CD4-positive, alpha-beta T cell treated with Interleukin-21 for 1 hour (primary cell): ENCODE results near the gene RIMS4.
A peak's percentile ranks its signal among the peaks of the same experiment; 100 is the strongest.

ENCODE experiments used
- DNase-seq: peaks from one replicate; pipeline ENCODE4 v3.0.0-alpha.2; 2020

RIMS4 gene

GRCh38 chr20:44810391-44811149, at the start of gene RIMS4:
Gene RIMS4, minus strand, starts transcription at chr20:44810546. Its CDS starts 275 bp downstream, at chr20:44810271.
- DNase-seq: no peak

- DNase-seq: peak; percentile 5
Observed at GRCh38 chr20:44858606-44859360, 48.4 kb upstream of the RIMS4 start.

DNA sequence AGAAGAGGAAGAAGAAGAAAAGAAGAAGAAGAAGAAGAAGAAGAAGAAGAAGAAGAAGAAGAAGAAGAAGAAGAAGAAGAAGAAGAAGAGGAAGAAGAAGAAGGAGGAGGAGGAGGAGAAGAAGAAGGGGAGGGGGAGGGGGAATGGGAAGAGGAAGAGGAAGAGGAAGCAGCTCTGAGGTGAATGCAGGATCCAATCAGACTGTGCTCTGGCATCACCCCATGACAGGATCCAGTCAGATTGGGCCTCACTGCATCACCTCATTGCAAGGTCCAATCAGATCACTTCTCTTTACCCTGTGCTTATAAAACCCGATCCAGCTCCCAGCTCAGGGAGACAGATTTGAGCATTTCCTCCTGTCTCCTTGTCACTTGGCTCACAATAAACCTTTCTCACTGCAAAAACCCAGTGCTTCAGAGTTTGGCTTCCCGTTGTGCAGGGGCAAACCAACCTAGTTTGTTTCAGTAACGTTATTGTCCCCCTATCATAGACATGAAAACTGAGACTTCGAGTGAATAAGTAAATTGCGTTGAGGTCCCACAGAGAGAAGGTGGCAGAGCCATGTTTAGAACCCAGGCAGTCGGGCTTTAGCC, 46.6 kb upstream of the RIMS4 start:
- no peak for DNase-seq

- DNase-seq: no peak
Observed at GRCh38 chr20:44856442-44856841, 46.1 kb upstream of the RIMS4 start.

GRCh38 chr20:44851545-44851944, 41.2 kb upstream of the RIMS4 start:
- no peak for DNase-seq

DNA sequence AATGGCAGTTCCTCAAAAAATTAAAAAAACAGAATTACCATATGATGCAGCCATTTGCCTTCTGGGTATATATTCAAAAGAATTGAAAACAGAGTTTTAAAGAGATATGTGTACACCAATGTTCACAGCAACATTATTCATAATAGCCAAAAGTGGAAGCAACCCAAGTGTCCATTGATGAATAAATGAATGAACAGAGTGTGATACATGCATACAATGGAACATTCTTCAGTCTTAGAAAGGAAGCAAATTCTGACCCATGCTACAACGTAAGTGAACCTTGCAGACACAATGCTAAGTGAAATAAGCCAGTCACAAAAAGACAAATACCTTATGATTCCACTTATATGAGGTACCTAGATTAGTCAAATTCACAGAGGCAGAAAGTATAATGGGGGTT, 40.5 kb upstream of the RIMS4 start:
- no peak for DNase-seq

- no peak for DNase-seq
Observed at GRCh38 chr20:44850272-44850671, 39.9 kb upstream of the RIMS4 start.

DNA sequence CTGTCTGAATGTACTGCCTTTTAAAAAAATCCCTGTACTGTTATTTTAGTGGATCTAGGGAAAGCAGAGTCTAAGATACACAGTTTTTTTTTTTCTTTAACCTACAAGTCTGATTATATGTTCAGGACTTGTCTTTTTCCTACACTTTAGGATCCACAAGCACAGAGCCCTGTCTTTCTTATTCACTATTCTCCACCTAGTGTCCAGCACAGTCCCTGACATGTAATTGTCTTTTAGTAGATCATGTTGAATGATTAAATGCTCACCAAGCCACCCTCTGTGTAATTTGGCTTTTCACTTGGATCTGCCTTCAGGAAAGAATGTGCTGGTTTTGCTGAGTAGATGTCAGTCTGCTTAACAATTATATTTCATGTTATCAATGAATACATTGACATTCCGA, 39.4 kb upstream of the RIMS4 start:
- DNase-seq: no peak

- no peak for DNase-seq
Observed at GRCh38 chr20:44848254-44849015, 38.1 kb upstream of the RIMS4 start.

- DNase-seq: no peak
Observed at GRCh38 chr20:44843876-44844275, 33.5 kb upstream of the RIMS4 start.

DNA sequence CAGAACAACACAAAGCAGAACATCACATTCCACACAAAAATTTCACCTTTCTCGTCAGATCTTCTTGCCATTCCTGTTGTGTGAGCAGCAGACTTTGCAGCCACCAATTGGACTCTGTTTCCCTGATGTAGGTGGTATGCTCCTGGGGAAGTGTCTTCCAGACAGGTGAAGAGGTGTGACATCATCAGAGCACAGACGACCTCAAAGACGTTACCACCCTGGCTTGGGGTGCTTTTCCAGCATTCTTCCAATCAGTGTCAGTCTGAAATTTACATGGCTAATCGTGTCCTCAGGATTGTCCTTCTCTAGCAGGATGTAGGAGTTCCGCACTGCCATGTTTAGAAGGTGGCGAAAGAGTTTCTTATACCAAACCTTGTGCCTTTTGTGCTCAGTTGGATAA, 31.6 kb upstream of the RIMS4 start:
- DNase-seq: no peak

DNA sequence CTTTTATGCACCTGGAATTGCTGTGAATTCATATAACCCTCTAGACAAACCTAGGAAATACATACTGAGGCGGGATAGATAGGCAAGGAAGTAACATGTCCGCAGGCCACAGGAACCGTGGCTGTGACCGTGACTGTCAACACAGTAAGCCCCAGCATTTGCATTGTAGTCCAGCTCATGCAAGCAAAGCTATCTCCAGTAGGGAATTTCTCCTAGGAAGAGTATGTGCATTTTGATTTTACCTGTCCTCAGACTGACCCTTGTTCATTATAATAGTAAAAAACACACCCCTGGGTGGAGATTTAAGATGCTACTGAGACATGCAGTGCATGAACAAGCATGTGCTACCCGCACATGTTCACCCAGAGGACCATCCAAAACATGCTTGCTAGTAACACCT, 30.5 kb upstream of the RIMS4 start:
- DNase-seq: no peak

DNA sequence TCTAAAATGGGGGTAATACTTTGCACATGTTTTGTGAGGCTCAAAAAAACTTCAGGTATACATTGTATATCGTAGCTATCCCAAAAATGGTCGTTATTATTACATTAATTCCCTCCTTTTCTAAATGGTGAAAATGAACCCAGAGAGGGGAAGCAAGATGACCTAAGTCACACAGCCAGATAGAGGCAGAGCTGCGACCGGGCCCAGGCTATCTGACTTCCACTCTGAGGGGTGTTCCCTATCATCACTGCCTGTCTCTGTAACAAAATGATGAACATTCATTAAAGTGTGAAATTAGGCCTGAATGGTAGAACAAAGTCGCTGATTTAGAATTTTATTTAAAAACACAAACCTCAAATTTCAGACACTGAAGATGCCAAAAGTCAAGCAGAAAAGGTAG, 29.1 kb upstream of the RIMS4 start:
- DNase-seq: no peak

- DNase-seq: no peak
Observed at GRCh38 chr20:44838521-44838920, 28.2 kb upstream of the RIMS4 start.

DNA sequence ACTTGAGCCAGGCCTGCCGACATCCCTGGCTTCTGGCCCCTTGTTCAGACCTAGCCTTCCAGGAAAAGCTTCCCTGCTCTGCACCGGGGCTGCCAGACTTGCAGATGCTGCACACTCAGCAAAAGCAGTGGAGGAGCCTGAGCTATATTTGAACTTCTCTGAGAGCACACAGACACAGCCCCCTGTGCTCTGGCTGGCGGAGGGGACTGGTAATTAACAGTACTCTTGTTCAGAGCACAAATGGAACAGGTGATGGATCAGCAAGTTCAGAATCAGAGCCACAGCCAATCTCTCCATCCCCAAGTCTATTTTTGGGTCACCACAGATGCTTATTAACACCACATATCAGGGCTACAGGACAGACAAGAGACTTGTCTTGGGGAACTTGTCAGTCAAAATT, 27.6 kb upstream of the RIMS4 start:
- DNase-seq: no peak

DNA sequence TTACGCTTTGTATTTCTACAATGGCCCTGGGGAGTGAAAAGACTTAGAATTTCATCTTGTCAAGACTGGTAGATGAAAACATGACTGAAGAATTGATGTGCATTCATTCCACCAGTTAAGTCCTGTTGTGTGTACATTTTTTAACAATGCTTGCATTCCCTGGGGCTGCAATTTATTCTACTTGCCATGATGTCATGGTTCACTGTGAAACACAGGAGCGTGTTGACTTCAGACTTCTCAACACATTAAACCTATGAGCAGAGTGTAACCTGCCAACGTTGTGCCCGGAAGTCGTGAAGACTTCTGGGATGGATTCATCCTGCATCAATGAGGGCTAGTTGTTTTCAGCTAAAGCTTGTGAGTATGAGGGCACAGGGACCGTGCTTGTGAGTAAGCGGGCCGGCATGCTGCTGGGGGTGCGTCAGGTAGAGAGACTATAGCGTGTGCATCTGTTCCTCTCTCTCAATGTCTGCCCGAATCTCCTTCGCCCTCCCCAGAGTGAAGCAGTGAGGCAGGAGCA, 26.3 kb upstream of the RIMS4 start:
- no peak for DNase-seq

GRCh38 chr20:44835661-44836221, 25.4 kb upstream of the RIMS4 start:
- DNase-seq: no peak

DNA sequence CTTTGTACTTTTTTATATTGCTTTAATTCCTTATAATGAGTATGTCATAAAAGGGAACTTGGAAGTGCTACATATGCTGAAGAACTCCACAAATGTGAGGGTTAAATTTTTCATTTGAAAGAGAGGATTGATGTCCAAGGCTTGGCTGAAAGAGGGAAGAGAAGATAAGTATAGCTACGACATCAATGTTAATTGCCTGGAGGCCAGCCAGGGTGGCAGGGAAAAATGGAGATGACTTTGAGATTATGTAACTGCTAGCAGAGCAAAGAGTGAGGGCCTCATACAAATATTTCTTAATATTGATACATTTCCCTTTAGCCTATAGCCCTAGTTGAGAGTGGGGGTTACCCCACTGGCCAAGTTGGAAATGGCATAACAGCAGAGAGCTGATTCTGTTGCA, 24.8 kb upstream of the RIMS4 start:
- DNase-seq: no peak

DNA sequence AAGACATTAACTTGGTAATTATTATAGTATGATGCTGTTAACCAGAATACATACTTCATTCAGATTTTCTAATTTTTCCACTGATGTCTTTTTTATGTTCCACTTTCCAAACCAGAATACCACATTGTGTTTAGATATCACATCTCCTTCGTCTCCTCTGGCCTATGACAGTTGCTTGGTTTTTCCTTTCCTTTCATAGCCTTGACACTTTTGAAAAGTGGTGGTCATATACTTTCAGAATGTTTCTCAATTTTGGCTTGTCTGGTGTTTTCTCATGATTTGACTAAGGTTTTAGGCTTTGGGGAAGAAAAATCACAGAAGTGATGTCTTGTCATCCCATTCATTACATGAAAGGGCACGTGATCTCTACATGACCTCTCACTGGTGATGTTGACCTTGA, 24.3 kb upstream of the RIMS4 start:
- DNase-seq: no peak

DNA sequence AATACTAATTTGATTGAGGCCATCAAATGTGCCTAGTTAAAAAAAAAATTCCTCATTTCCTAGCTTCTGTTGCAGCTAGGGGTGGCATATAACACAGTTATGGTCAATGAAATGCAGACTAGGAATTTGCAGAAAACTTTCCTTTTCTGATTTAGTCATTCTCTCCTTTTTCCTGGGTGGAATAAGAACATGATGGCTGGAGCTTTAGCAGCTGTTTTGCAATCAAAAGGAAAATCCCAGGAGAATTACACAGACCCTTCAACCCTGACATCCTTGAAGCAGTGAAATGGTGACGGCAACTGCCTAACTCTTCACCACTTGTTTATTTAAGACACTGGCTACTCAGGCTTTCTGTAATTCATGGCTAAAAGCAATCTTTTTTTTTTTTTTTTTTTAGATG, 23.1 kb upstream of the RIMS4 start:
- DNase-seq: no peak

DNA sequence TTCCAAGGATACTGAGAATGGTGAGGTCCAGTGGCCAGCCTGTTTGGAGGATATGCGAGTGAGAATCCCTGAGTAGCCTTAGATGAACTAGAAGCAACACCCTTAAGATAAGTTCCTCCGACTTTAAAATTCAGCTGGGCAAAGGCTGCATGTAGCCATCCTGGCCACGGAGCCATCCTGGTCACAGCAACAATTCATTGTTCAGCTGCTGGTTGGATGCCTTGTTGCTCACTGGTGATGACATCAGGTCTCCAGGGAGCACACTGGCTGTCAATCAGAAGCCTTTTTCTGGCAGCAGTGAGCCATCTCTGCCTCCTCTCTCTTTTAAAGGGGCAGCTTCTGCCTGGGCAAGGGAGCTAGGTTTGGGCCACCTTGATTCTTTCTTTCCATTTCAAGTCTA, 22.4 kb upstream of the RIMS4 start:
- no peak for DNase-seq

DNA sequence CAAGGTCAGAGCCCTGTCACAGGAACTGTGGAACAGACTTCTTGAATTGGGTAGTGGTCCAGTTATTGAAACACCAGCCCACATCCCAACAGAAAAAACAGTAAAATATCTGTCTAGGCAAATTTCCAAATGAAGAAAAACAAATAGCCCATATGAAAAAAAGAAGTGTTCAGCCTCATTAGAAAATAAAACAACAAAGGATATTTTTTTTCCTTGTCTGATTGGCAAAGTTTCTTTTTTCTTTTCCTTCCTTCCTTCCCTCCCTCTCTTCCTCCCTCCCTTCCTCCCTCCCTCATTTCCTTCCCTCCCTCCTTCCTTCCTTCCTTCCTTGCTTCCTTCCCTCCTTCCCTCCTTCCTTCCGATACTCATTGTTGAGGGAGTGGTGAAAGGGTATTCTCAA, 20.6 kb upstream of the RIMS4 start:
- no peak for DNase-seq

GRCh38 chr20:44830523-44830922, 20.2 kb upstream of the RIMS4 start:
- no peak for DNase-seq
